Activated CD4-positive, alpha-beta T cell treated with anti-CD3 and anti-CD28 coated beads for 1 hour (primary cell): Measurements from ENCODE around the gene NINL.
"Not testable (repeated sequence)": the region's sequence is repeated elsewhere in the genome, so short reads cannot be mapped to it uniquely, and the experiment has no call there.

Source experiments
- DNase-seq: peaks from one replicate; pipeline ENCODE4 v3.0.0-alpha.2; 2020

NINL gene

DNA sequence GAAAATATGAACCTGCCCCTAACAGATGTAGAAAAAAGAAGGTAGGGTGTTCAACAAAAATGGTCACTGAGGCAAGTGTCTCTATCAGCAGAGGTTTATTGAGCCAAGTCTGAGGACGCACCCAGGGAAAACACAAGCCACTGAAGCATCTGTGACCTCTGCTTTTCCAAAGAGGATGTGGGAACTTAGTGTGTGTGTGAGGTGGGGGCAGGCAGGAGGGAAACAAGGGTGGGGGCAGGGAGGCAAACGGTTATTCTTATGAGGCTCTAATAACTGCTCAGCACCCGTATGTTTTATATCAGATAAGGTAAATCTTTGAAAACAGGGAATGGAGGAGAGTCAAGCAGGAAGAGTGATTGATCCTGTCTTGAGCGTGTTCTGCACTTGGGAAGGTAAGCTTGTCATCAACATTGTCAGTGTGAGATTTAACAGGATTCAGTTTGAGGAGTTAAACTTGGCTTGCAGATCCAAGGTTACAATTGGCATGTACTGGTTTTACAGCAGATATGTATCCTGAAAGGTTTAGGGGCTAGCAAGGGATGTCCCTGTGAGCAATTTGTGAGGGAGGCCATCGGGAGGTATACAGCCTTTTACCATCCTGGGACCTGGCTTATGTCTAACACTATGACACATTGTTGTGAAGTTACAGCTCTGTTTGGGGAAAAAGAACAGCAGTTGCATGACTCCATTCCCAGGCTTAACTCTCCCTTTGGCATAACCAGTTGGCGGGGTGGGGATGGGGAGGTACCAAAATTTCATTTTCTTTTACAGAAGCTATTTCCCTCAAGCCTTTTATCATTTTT is 33.7 kb downstream of the NINL start:
- no peak for DNase-seq

DNA sequence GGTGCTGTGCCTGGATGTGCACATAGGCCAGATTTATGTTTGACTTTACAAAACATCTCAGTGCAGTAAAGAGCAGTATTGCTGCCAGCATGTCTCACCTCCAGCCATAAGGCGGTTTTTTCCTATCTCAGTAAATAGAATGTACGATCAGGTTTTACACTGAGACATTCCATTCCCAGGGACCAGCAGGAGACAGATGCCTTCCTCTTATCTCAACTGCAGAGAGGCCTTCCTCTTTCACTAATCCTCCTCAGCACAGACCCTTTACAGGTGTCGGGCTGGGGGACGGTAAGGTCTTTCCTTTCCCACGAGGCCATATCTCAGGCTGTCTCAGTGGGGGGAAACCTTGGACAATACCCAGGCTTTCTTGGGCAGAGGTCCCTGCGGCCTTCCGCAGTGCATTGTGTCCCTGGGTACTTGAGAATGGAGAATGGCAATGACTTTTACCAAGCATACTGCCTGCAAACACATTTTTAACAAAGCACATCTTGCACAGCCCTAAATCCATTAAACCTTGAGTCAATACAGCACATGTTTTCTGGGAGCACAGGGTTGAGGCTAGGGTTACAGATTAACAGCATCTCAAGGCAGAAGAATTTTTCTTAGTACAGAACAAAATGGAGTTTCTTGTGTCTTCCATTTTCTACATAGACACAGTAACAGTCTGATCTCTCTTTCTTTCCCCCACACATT is 34.5 kb downstream of the NINL start:
- DNase-seq = not testable (repeated sequence)

DNA sequence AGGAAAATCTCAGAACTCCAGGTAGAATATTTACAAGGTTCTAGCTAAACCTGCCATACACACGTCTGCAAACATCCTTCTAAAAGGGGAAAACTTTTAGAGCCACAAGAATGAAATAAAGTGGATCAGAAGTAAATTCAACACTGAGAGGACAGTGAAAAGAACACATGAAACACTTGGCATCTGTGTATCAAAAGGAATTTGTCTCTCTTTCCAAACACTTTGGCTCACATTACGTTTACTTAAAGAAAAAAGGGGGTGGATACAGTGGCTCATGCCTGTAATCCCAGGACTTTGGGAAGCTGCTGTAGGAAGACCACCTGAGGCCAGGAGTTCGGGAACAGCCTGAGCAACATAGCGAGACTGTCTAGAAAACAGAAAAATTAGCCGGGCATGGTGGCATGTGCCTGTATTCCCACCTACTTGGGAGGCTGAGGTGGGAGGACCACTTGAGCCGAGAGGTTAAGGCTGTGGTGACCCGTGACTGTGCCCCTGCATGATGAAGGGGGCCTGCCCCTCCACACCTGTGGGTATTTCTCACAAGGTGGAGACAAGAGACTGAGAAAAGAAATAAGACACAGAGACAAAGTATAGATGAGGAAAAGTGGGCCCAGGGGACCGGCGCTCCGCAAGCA is 35.4 kb downstream of the NINL start:
- no peak for DNase-seq

DNA sequence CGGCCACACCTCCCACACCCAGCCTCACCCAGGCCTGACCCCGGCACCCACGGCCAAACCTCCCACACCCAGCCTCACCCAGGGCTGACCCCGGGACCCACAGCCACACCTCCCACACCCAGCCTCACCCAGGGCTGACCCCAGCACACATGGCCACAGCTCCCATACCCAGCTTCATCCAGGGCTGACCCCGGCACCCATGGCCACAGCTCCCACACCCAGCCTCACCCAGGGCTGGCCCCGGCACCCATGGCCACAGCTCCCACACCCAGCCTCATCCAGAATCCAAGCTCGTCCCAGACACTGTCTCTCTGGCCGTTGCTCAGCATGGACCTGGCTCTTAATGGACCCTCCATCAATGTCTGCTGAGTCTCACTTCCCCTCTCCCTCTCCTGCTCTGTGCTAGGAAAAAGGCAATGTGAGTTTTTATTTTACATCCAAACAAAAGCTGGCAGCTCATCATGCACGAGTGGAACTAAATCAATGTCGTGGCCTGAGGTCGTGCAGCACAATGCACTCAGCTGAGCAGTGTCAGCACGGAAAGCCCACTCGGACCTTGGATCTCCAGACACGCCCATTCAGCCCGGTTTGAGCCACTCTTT is 36.1 kb downstream of the NINL start:
- no peak for DNase-seq

DNA sequence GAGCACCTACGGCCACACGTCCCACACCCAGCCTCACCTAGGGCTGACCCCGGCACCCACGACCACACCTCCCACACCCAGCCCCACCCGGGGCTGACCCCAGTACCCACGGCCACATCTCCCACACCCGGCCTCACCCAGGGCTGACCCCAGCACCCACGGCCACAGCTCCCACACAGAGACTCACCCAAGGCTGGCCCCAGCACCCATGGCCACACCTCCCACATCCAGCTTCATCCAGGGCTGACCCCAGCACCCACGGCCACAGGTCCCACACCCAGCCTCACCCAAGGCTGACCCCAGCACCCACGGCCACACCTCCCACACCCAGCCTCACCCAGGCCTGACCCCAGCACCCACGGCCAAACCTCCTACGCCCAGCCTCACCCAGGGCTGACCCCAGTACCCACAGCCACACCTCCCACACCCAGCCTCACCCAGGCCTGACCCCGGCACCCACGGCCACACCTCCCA is 36.7 kb downstream of the NINL start:
- no peak for DNase-seq

DNA sequence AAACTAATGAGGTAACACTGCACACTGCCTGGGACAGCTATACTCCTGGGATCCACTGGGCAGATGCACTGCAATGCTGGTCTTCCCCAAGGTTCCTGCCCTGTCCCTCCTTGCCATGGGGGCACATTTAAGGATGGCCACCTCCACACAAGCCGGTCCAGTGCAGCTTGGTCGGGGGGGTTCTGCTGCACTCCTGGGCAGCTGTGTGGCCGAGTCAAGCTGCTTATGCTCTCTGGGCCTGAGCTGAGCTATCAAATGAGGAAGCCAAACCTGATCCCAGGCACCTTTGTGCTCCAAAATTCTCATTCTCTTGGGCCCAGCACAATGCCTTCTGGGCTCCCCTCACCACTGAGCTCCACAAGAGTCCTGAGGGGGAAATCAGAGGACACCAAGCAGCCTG is 37.3 kb downstream of the NINL start:
- no peak for DNase-seq

DNA sequence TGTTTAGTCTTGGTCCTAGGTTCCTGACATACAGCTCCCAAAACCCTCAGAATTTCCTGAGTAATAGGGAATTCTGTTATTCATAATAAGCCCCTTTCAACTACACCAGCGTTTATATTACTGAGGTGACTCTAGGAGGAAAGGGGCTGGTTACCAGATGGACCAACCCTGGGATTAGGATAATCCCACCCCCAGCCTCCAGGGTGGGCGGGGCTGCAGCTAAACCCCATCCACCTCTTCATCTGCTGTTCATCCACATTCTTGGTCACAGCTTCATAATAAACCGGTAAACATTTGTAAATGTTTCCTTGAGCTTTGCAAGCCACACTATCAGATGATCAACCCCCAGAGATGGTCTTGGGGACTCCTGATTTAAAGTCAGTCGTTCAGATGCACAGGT is 38.3 kb downstream of the NINL start:
- no peak for DNase-seq

DNA sequence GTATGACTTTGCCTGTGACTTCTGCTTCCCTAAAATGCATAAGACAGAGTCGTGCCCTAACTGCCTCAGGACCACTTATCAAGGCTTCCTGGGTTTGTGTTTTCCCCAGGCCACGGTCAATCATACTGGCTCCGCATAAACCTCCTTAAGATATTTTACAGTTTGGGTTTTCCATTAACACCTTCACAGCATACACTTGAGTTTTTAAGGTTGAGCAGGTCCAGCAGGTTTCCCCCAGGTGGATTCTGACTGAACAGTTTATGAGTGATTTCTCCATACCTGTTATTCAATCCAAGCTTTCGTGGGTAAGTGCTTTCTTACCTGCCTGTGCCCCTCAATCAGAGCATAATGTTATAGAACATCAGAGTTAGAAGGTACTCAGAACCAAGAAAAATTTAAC is 39.3 kb downstream of the NINL start:
- DNase-seq = no peak

DNA sequence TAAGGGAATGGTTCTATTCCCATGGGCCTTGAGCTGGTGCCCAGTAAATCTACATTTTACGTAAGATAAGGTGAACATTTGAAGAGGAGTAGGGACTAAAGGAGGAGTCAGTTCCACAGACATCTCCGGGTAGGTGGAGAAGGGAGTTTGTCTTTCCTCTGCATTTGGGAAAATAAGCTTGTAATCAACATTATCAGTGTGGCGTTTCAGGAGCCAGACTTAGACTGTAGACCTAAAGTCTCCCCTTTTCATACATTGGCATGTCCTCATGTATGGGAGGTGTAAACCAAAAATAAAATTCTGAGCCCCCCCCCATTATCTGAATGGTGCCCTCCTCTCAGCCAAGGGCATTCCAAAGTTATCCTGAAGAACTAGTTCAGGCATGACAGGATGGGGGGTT is 40.2 kb downstream of the NINL start:
- DNase-seq = no peak

DNA sequence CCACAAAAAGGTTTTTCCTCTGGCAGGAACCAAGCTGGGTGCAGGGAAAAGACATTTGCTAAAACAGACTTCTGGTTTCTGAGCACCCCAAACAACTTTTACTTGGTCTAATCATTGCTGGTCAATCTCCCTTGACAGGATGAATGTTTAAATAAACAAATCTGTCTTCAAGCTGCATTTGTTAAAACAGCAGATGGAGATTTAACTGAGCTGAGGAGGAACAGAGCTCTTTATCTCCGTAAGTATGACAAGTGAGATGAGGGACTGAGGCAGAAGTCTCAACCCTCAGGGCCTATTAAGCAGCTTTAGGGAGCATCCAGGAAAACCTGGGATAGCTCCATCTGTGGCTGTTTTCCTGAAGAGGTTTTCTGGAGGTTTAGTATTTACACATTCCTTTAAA is 40.6 kb downstream of the NINL start:
- no peak for DNase-seq

DNA sequence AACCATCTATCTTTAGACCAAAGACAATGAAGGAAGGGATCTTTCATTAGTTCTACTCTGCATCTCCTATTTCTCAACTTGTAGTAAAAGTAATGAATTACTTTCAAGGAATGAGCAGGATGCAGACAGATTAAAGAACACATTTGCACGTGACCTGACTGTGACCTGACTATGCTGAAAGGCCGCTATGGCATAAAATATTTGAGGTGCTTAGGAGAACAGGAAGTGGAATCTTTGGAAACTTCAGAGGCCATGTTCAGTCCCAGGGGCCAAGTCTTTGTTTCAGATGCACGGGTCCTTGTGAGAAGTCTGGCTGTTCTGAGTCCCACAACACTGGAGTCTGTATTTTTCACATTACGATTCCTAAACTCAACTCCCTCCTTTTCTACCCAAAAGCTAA is 41.0 kb downstream of the NINL start:
- no peak for DNase-seq

DNA sequence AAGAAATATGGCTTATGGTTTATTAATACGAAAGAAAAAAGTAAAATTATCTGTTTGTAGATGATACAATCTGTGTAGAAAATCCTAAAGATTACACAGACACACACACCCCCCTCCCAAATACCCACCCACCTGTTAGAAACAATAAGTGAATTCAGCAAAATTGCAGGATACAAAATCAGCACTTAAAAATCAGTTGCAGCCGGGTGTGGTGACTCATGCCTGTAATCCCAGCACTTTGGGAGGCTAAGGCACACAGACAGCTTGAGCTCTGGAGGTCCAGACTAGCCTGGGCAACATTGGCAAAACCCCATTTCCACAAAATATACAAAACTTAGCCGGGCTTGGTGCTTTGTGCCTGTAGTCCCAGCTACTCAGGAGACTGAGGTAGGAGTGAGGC is 42.3 kb downstream of the NINL start:
- DNase-seq = no peak

DNA sequence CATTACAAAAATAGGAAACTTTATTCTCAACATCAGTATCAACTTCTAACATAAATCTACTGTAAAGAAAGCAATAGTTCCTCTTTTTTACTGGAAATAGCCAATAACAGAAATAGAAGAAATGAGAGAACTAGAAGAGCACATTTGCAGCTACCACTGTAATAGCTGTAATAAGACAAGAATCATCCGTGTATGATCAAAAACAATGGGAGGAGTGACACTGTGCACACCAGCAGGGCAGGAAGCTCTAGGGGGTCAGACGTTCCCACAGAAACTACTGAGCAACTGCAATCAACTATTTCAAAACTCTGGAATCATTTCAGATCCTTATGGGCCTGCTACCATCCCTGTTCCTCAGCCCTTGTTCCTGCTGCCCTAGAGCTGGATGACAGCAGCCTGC is 43.7 kb downstream of the NINL start:
- DNase-seq = no peak

DNA sequence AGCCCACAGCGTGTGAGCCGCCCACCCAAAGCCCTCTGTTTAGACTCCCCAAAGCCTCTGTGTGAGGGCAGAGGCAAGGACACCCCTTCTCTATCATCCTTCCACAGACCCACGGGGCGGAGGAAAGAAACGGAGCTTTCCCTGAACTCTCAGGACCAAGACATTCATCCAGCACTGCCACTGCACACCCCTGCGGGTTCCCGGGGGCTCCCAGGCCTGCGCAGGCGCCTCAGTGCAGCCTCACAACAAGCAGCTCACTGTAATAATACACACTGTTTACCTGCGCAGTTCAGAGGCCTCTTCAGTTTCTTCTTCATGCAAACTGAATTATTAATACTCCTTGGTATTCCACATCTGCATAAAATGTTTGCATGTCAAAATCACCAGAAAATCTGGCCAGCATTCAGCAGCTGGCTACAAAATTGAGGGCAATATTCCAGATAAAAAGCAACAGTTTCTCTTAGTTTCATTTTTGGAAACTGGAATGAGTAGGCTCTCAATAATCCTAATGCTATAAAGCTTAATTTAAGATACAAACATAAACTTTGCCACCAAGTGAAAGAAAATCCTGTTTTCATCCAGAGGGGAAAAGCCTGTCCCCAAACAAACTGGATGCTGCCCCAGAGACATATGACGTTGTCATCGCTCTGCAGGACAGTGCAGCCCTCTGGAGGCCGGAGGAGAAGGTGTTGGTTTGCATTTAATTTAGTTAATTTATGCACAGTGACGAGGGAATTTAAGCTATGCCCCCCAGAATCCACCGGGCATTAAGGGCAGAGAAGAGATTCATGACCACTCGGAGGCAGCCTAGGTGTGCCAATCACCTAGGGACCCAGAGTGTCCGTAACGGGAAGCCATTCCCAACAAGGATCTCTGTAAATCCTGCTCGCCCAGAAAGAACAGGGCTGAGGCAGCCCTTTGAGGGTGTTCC is 45.3 kb downstream of the NINL start:
- no peak for DNase-seq

DNA sequence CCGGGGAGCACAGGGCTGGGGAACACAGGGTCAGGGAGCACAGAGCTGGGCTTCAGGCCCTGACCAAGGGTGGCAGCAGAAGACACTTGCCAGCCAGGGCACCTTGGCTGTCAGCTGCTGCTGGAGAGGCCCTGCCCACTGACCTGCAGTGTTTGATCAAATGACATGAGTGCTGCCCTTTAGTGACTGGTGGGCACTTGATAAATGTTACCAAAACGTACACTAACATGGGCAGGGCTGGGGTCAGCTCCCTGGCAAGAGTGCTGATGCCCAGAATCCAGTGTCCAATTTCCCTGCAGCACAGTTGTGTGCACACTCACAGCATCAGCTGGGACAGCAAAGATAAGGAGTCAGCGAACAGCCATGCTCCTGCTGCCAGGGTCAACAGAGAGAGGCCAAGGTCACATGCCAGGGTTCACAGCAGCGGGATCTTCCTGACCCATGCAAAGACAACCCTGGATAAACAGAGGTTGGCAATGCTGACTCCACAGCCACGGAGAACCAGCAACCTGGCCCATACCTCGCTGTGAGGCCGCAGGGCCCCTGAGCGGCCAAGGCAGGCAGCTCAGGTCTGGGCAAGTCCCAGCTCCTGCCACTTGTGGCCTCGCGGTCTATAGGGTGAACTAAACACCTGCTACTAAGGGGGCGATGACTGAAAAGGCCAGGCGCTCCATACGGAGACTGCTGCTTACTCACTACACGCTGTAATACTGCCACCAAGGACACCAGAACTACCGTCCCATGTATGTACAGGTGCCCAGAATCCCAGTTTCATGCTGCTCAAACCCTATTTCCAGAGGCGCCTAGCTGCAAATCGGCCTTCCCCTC is 46.3 kb downstream of the NINL start:
- DNase-seq = no peak

DNA sequence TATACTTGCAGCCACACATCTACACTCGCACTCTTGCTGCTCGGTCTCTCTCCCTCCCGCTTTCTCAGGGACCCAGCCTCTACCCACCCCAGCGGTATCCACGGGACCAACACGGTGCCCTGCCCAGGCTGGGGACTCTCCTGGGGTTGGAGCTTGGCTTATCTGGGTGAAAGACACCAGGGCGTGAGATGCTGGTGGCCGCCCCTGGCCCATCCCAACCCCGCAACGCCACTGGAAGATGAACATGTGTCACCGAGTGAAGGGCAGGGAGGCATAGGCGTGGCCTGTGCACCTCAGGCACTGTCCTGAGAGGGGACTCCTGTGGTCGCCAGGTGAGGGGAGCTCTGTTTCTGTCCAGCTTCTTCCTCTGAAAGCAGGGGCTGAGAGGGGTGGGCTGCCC is 47.4 kb downstream of the NINL start:
- DNase-seq = no peak

DNA sequence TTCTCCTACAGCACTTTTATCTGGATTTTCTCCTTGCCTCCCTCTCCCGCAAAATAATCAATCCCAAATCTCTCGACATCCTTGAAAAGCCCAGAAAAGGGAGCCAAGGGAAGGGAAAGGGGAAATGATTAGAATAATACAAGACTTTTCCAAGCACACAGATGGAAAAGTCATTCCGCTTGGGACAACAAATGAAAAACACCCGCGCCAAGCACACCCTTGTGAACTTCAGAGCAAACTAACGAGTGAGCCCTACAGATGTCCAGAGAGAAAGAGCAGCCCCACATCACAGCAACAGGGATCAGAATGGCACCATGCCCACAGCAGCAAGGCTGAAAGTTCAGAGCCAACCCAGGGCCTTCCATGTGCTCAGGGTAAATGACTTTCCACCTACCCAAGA is 49.6 kb downstream of the NINL start:
- no peak for DNase-seq

DNA sequence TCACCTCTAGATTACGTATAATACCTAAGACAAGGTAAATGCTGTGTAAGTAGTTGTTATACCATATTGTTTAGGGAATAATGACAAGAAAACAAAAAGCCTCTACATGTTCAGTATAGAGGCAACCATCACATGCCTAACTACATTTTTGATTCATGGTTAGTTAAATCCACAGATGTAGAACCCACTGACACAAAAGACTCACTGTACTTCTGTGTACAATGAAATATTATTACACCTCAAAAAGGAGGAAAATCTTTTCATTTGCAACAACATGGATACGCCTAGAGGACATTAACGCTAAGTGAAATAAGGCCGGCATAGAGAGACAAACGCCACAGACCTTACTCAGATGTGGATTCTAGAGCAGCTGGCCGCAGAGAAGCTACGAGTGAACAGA is 50.5 kb downstream of the NINL start:
- DNase-seq = no peak

DNA sequence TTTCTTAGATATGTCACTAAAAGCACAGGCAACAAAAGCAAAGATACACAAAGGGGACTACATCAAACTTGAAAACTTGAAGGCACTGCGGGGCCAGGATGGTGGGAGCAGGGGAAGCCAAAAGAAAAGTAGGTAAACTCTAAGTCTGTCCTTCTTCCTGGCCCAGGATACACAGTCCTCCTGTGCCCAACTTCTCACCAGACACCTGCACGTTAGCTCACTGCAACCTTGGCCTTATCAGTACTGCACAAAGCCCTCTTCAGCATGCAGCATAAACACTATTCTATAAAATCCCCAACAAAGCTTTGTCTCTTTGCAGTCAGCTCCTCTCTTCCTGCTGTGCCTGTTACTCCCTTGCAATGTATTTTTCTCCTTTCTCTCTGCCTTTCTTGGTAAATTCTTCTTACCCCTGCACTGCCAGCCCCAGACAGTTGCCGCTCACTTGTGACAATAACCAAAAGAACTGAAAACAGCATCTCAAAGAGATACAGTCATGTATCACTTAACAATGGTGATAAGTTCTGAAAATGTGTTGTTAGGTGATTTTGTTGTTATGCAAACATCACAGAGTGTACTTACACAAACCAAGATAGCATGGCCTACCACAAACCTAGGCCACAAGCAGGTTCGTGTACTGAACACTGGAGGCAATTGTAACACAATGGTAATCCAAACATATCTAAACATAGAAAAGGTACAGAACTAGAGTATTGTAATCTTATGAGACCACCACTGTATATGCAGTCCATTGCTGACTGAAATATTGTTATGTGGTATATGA is 51.2 kb downstream of the NINL start:
- DNase-seq = no peak

DNA sequence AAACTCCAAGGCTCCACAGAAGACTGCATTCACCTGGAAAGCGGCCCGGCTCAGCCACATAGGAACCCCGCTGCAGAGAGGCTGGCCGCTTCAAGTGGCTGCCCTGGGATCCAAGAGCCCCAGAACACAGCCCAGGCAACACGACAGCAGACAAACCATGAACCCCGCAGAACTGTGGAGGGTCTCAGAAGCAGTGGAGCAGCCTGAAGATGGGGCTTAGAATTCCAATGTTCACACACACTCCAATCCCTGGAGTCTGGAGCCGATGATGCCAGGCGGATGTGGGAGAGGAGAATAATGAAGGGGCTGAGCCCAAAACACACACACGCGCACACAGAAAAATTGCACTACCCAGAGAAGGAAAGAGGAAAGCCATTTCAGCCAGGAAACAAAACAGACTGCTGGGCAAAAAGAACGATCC is 52.4 kb downstream of the NINL start:
- no peak for DNase-seq
